HEK293T (cell line): ENCODE measurements around the gene CLEC20A.

ENCODE experiments used
- CTCF ChIA-PET: fragments of 350-600 bp; formaldehyde crosslinking; extraction: SDS; loops from one replicate; lab custom pipeline; 2021; ENCODE audit warnings: antibody characterized with exemption, inconsistent platforms; lab: Yijun Ruan, JAX
- POLR2A ChIA-PET: fragments of 350-600 bp; formaldehyde crosslinking; extraction: SDS; loops from one replicate; lab custom pipeline; 2020; ENCODE audit warnings: antibody characterized with exemption, inconsistent platforms; lab: Yijun Ruan, JAX
- DNase-seq: peaks from one replicate; pipeline ENCODE4 v3.0.0; 2012; ENCODE audit warnings: mixed read lengths; ENCODE audit errors: extremely low spot score
- ARNT ChIP-seq: fragments of 450-650 bp; IDR thresholded peaks from 2 replicates; pipeline ENCODE4 v1.6.1; 2017; ENCODE audit warnings: mild to moderate bottlenecking
- BHLHE40 ChIP-seq: fragments of 450-650 bp; IDR thresholded peaks from 2 replicates; pipeline ENCODE4 v1.6.1; 2016; ENCODE audit warnings: mild to moderate bottlenecking, moderate library complexity, borderline replicate concordance
- CTBP1 ChIP-seq: fragments of 450-650 bp; IDR thresholded peaks from 2 replicates; pipeline ENCODE4 v1.6.1; 2016; ENCODE audit warnings: borderline replicate concordance
- ELF4 ChIP-seq: fragments of 450-650 bp; IDR thresholded peaks from 2 replicates; pipeline ENCODE4 v1.6.1; 2017; ENCODE audit warnings: antibody characterized with exemption
- FOXA1 ChIP-seq: fragments of 450-650 bp; IDR thresholded peaks from 2 replicates; pipeline ENCODE4 v1.6.1; 2016; ENCODE audit warnings: mild to moderate bottlenecking
- FOXK2 ChIP-seq: fragments of 450-650 bp; IDR thresholded peaks from 2 replicates; pipeline ENCODE4 v1.6.1; 2016; ENCODE audit warnings: mild to moderate bottlenecking
- FOXM1 ChIP-seq: fragments of 450-650 bp; IDR thresholded peaks from 2 replicates; pipeline ENCODE4 v1.6.1; 2017; ENCODE audit warnings: mild to moderate bottlenecking, borderline replicate concordance
- HDGF ChIP-seq: fragments of 450-650 bp; IDR thresholded peaks from 2 replicates; pipeline ENCODE4 v1.6.1; 2017; ENCODE audit warnings: antibody characterized with exemption, borderline replicate concordance
- L3MBTL2 ChIP-seq: fragments of 450-650 bp; conservative IDR thresholded peaks from 2 replicates; pipeline ENCODE4 v1.6.1; 2016; ENCODE audit warnings: mild to moderate bottlenecking
- LEF1 ChIP-seq: fragments of 450-650 bp; IDR thresholded peaks from 2 replicates; pipeline ENCODE4 v1.6.1; 2017; ENCODE audit warnings: mild to moderate bottlenecking, borderline replicate concordance
- NFRKB ChIP-seq: fragments of 450-650 bp; IDR thresholded peaks from 2 replicates; pipeline ENCODE4 v1.6.1; 2016; ENCODE audit warnings: mild to moderate bottlenecking, moderate library complexity
- PKNOX1 ChIP-seq: fragments of 450-650 bp; IDR thresholded peaks from 2 replicates; pipeline ENCODE4 v1.6.1; 2016
- SP1 ChIP-seq: fragments of 450-650 bp; IDR thresholded peaks from 2 replicates; pipeline ENCODE4 v1.6.1; 2017
- SUZ12 ChIP-seq: fragments of 450-650 bp; IDR thresholded peaks from 2 replicates; pipeline ENCODE4 v1.6.1; 2016; ENCODE audit warnings: mild to moderate bottlenecking
- TARDBP ChIP-seq: fragments of 450-650 bp; IDR thresholded peaks from 2 replicates; pipeline ENCODE4 v1.6.1; 2016
- ZNF384 ChIP-seq: fragments of 450-650 bp; IDR thresholded peaks from 2 replicates; pipeline ENCODE4 v1.6.1; 2016

The CLEC20A gene

GRCh38 chr1:178464566-178464965 lies 32.2 kb downstream of the CLEC20A start:
- TF ChIP-seq FOXA1 = no peak
- TF ChIP-seq NFRKB = no peak
- ChIA-PET POLR2A (no interaction called here), CTCF (no interaction called here)
- no peak for DNase-seq

GRCh38 chr1:178464141-178464540 lies 32.6 kb downstream of the CLEC20A start:
- DNase-seq = no peak
- ChIA-PET POLR2A (no interaction called here), CTCF (no interaction called here)
- TF ChIP-seq HDGF (no peak), SP1 (no peak), TARDBP (no peak), FOXA1 (no peak), PKNOX1 (no peak), ARNT (no peak), ZNF384 (no peak), LEF1 (no peak), BHLHE40 (no peak)

GRCh38 chr1:178461701-178462100 lies 35.1 kb downstream of the CLEC20A start:
- POLR2A ChIA-PET = no interaction called here

GRCh38 chr1:178461104-178461503 lies 35.7 kb downstream of the CLEC20A start:
- TF ChIP-seq ELF4 (no peak), ARNT (no peak), SUZ12 (no peak), FOXA1 (no peak), TARDBP (no peak), PKNOX1 (no peak), HDGF (no peak)
- ChIA-PET POLR2A (no interaction called here), CTCF (no interaction called here)
- DNase-seq = no peak

More at GRCh38 chr1:178461701-178462100, 35.1 kb downstream of the CLEC20A start:
- DNase-seq = no peak
- CTCF ChIA-PET = no interaction called here
- TF ChIP-seq NFRKB (no peak), FOXK2 (no peak), BHLHE40 (no peak), SP1 (no peak), LEF1 (no peak), FOXM1 (no peak), L3MBTL2 (no peak), ZNF384 (no peak), SUZ12 (no peak), FOXA1 (no peak), HDGF (no peak), ARNT (no peak), CTBP1 (no peak), ELF4 (no peak), TARDBP (no peak), PKNOX1 (no peak)

- CTCF ChIA-PET = no interaction called here
- POLR2A ChIA-PET = no interaction called here
- TF ChIP-seq SUZ12 = no peak
- no peak for TF ChIP-seq TARDBP
- no peak for TF ChIP-seq FOXM1
- TF ChIP-seq ZNF384 = no peak
- TF ChIP-seq ELF4 = no peak
- TF ChIP-seq HDGF = no peak
- TF ChIP-seq NFRKB = no peak
- TF ChIP-seq FOXK2 = no peak
- TF ChIP-seq SP1 = no peak
- TF ChIP-seq LEF1 = no peak
- TF ChIP-seq ARNT = no peak
- no peak for TF ChIP-seq FOXA1
- TF ChIP-seq PKNOX1 = no peak
- TF ChIP-seq BHLHE40 = no peak
- no peak for TF ChIP-seq L3MBTL2
- TF ChIP-seq CTBP1 = no peak
- no peak for DNase-seq
Measured at GRCh38 chr1:178458203-178458602, 38.6 kb downstream of the CLEC20A start.

GRCh38 chr1:178457651-178458050 lies 39.1 kb downstream of the CLEC20A start:
- ChIA-PET POLR2A (no interaction called here), CTCF (no interaction called here)
- no peak for TF ChIP-seq HDGF
- TF ChIP-seq ELF4 = no peak
- TF ChIP-seq ZNF384 = no peak
- no peak for TF ChIP-seq SUZ12
- no peak for TF ChIP-seq NFRKB
- no peak for TF ChIP-seq PKNOX1
- no peak for TF ChIP-seq SP1
- no peak for TF ChIP-seq ARNT
- no peak for TF ChIP-seq FOXA1
- TF ChIP-seq TARDBP = no peak
- no peak for TF ChIP-seq FOXM1
- no peak for TF ChIP-seq BHLHE40
- no peak for TF ChIP-seq CTBP1
- TF ChIP-seq L3MBTL2 = no peak
- no peak for TF ChIP-seq LEF1
- no peak for TF ChIP-seq FOXK2
- DNase-seq = no peak
